Heart left ventricle (tissue), 13 donors: ENCODE results near the gene BLZF1.

Experiments used
- POLR2A ChIP-seq, 2 donors: fragments of 450-650 bp; IDR thresholded peaks; one replicate each; pipeline ENCODE4 v1.6.1; 2017; ENCODE audit warnings: antibody characterized with exemption in 2 of 2, mild to moderate bottlenecking in 2 of 2, moderate library complexity in 2 of 2
- TF ChIP-seq, protein P1 (sequence below), 12 donors: fragments of 200-600 bp; sonication (generic) in 4 of 12; IDR thresholded peaks; one replicate each; pipeline versions ENCODE4 v1.5.0 to v1.8.0; 2018 to 2022; ENCODE audit warnings: antibody characterized with exemption in 12 of 12, mild to moderate bottlenecking in 5 of 12
- donor health status: ischemic (EF 13 %, LVEDD 7.1; RV severe dilation, severe dysfunction).
- donor health status: DM: no; HTN: yes; CAD: no.
- donor health status: DM: no; HTN: no; CAD: no.
- donor health status: ischemic (EF 25% LVEDD 6.9; RV normal size, moderate dysfunction).
- donor health status: ischemic (EF 25% LVEDD 5.7; RV mildly dilated, moderate dysfunction).
- donor health status: ischemic (EF 35%, LVEDD 5.7; RV mildly dilated, moderate dysfunction).
- donor health status: nonischemic (EF 11% LVEDD 7.7; RV severe dilation, severe dysfunction).
- donor health status: DM: yes; HTN: yes; CAD: no.
- donor health status: PGD.
- donor health status: ischemic (EF 29% LVEDD 5.4; RV normal size, mild dysfunction).
- donor health status: nonischemic (EF 23%, LVEDD 6.1; RV moderate dilation, normal function).

DNA sequence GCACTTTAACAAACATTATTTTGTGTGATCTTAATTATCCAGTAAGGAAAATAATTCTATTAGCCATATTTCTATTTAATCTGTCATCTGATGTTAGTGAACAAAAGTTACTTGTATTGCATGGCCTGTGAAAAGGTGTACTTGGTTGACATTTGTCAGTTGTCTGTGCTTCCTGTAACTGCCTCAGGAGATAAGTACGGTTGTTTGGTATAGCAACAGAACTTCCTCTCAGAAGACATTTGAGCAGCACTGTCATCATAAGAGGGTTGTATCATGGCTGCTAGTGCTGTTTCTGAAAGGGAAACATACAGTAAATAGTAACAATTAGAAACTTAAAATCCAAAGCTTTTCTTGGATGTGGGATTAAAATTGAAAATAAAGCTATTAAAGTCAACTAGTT is 3.4 kb downstream of the BLZF1 start:
- TF ChIP-seq, protein P1, sequence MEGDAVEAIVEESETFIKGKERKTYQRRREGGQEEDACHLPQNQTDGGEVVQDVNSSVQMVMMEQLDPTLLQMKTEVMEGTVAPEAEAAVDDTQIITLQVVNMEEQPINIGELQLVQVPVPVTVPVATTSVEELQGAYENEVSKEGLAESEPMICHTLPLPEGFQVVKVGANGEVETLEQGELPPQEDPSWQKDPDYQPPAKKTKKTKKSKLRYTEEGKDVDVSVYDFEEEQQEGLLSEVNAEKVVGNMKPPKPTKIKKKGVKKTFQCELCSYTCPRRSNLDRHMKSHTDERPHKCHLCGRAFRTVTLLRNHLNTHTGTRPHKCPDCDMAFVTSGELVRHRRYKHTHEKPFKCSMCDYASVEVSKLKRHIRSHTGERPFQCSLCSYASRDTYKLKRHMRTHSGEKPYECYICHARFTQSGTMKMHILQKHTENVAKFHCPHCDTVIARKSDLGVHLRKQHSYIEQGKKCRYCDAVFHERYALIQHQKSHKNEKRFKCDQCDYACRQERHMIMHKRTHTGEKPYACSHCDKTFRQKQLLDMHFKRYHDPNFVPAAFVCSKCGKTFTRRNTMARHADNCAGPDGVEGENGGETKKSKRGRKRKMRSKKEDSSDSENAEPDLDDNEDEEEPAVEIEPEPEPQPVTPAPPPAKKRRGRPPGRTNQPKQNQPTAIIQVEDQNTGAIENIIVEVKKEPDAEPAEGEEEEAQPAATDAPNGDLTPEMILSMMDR (IDR thresholded peaks at IDR 0.05), result no peak
- no peak for TF ChIP-seq POLR2A (IDR thresholded peaks at IDR 0.05)
